GM12891 (cell line): ENCODE measurements around the gene FOXN3.

Experiments
- DNase-seq: peaks from one replicate; pipeline ENCODE4 v3.0.0; 2011; ENCODE audit warnings: low spot score; ENCODE audit not compliant: insufficient read length
- FAIRE-seq: peaks from 2 replicates; lab custom pipeline; 2011; peaks lifted over from hg19 to GRCh38; lab: Jason Lieb, UNC
- PAX5 ChIP-seq: IDR thresholded peaks from 2 replicates; pipeline ENCODE4 v1.6.1; 2011; ENCODE audit warnings: low read length, moderate library complexity, mild to moderate bottlenecking; ENCODE audit not compliant: insufficient read depth, severe bottlenecking
- POLR2A ChIP-seq: IDR thresholded peaks from 2 replicates; pipeline ENCODE4 v1.6.1; 2011; ENCODE audit warnings: low read depth, low read length, control low read depth
- POLR2AphosphoS5 ChIP-seq: IDR thresholded peaks from 2 replicates; pipeline ENCODE4 v1.6.1; 2011; ENCODE audit warnings: low read depth, low read length, control low read depth
- POU2F2 ChIP-seq: IDR thresholded peaks from 2 replicates; pipeline ENCODE4 v1.6.1; 2011; ENCODE audit warnings: low read depth, mild to moderate bottlenecking, control low read depth, low read length, moderate library complexity
- SPI1 ChIP-seq: IDR thresholded peaks from 2 replicates; pipeline ENCODE4 v1.6.1; 2011; ENCODE audit warnings: low read depth, low read length, control low read depth
- TAF1 ChIP-seq: IDR thresholded peaks from 2 replicates; pipeline ENCODE4 v1.6.1; 2011; ENCODE audit warnings: low read depth, low read length, control low read depth

The FOXN3 gene

DNA sequence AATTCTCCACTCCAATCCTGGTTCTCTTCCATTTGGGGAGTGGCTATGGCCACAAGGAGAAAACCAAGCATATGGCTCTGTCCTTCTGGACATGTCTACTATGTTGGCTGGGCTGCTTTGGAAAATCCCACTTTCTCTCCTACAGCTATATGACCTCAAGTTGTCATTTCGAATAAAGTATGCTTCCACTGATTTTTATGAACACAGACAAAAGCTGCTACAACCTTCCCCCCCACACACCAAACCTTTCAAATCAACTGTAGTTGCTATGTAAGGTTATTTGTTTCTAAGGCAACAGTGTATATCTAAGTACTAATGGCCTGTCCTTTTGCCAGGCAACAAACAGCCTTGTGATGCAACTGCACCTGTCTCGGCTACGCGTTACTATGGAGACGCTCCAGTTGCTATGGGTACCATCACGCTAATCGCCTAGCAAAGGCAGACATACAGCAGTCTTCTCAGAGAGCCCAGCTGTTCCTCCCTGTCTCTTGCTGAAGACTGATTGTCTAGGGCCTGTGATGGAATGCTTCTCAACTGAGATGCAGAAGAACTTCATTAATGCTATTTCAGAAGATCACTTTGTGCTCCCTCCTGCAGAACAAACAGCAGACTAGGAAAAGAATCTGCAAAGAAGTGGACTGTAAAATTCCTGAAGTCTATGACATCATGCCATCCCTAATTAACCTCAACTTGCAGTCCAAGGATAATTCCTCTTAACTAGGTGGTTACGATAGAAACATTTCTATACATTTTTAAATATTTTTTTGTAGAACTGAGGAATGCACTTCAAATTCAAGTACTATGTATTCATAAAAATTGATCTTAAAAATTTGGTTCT lies 67.6 kb downstream of the FOXN3 start:
- DNase-seq (no peak), FAIRE-seq (no peak)
- no peak for TF ChIP-seq POU2F2
- TF ChIP-seq TAF1: no peak
- TF ChIP-seq PAX5: no peak
- TF ChIP-seq POLR2AphosphoS5: no peak
- TF ChIP-seq SPI1: no peak
- no peak for TF ChIP-seq POLR2A

GRCh38 chr14:89348722-89349121 lies 68.3 kb downstream of the FOXN3 start:
- DNase-seq: no peak
- FAIRE-seq: no peak
- TF ChIP-seq SPI1 (no peak), POLR2AphosphoS5 (no peak), PAX5 (no peak), POU2F2 (no peak), POLR2A (no peak), TAF1 (no peak)

- no peak for FAIRE-seq
- TF ChIP-seq PAX5 (no peak), SPI1 (no peak), TAF1 (no peak)
These were observed 69.1 kb downstream of the FOXN3 start for GRCh38 chr14:89347885-89348284.

GRCh38 chr14:89344920-89345254 lies 72.1 kb downstream of the FOXN3 start:
- DNase-seq (no peak), FAIRE-seq (no peak)
- TF ChIP-seq POLR2A (no peak), TAF1 (no peak), POU2F2 (no peak), PAX5 (no peak)

More at GRCh38 chr14:89347885-89348284, 69.1 kb downstream of the FOXN3 start:
- DNase-seq: no peak

DNA sequence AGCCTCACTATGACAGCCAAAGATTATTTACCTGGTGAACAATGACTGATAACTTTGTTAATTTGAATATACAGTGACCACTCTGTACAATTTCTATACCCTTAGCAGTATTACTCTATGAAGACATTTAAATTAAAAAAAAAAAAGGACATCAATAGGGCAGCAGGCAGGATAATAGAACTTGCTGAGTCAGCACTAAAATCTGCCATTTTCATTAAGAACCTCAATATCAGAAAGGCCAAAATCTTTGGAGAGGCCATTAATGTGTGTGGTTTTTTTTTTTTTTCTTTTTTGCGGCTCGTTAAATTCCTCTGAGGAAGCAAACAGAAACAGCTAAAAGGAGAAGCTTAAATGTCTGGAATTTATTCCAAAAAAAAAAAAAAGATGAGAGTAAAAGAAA lies 73.7 kb downstream of the FOXN3 start:
- FAIRE-seq: no peak
- no peak for DNase-seq
- TF ChIP-seq PAX5: no peak
- no peak for TF ChIP-seq POU2F2
- no peak for TF ChIP-seq POLR2AphosphoS5

GRCh38 chr14:89342049-89342448 lies 75.0 kb downstream of the FOXN3 start:
- TF ChIP-seq POLR2A (no peak), POU2F2 (0 out of 2 replicates have a peak, but pooled peaks have one; percentile 29)
- FAIRE-seq: no peak
- no peak for DNase-seq

- FAIRE-seq (no peak), DNase-seq (no peak)
- no peak for TF ChIP-seq POLR2A
- TF ChIP-seq SPI1: no peak
- TF ChIP-seq POLR2AphosphoS5: no peak
- no peak for TF ChIP-seq PAX5
- TF ChIP-seq POU2F2: no peak
- no peak for TF ChIP-seq TAF1
These were observed 76.5 kb downstream of the FOXN3 start for GRCh38 chr14:89340200-89341181.

DNA sequence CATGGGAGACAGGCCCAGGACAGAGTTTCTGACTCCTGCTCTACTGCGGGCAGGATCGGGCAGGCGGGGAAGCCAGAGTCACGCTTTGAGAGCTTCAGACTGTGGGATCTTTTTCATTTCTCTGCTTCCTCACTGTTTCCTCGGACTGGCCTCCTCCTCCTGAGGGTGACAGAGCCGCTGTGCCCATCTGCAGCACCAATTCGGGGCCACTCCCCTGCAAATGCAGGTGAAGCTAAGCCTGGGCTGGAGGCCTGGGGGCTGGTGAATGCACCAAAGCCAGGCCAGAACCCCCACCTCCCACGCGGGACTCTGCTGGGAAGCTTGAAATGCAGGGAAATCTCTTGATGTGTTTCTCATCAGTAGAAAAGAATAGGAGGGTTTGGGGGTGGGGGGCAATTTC lies 77.5 kb downstream of the FOXN3 start:
- DNase-seq (no peak), FAIRE-seq (peak; percentile 38)
- TF ChIP-seq TAF1 (no peak), POU2F2 (no peak), SPI1 (no peak), POLR2AphosphoS5 (no peak), POLR2A (no peak), PAX5 (no peak)

DNA sequence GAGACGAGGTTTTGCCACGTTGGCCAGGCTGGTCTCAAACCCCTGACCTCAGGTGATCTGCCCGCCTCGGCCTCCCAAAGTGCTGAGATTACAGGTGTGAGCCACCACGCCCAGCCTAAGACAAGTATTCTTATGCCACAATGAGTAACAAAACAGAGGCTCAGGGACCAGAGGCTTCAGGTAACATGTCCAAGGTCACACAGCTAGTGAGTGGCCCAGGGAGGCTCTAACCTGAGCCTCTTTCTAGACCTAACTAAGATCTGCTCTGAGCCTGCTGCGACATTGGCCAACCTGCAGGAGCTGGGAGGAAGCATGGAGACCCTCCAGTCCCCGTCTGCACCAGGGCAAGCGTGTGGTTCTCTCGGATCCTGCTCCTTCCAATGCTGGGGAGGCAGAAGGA lies 77.9 kb downstream of the FOXN3 start:
- FAIRE-seq: no peak
- no peak for TF ChIP-seq PAX5
- no peak for TF ChIP-seq POU2F2
- TF ChIP-seq POLR2AphosphoS5: no peak
- TF ChIP-seq POLR2A: no peak
- TF ChIP-seq TAF1: no peak
- no peak for TF ChIP-seq SPI1
- no peak for DNase-seq

DNA sequence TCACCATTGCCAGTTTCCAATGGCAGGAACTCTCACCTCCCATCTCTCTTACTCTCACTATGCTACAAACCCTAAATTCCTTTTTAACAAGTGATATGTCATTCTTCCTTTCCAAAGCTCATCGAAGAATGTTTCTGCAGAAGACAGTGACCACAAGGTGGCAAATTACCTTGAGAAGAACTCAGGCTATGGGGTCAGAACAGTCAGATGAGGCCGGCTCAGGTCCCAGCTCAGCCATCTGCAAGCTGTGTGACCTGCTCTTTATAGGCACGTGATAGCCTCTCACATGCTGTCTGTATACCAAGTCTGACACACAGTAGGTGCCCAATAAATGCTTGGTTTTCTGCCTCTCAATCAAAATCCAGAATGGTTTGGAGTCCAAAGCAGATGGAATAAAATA lies 80.7 kb downstream of the FOXN3 start:
- FAIRE-seq (peak; percentile 65), DNase-seq (no peak)
- no peak for TF ChIP-seq PAX5
- no peak for TF ChIP-seq POLR2AphosphoS5
- no peak for TF ChIP-seq TAF1
- no peak for TF ChIP-seq POLR2A
- no peak for TF ChIP-seq SPI1
- no peak for TF ChIP-seq POU2F2
